Astrocyte (in vitro differentiated cells and primary cell): Measurements from ENCODE around the gene EID3.

Source experiments
- CTCF ChIP-seq: IDR thresholded peaks from 2 replicates; pipeline ENCODE4 v1.5.1; 2011; ENCODE audit warnings: low read depth, mild to moderate bottlenecking, inconsistent platforms, low read length, moderate library complexity; ENCODE audit not compliant: insufficient read depth
- EZH2 ChIP-seq: IDR thresholded peaks from 2 replicates; pipeline ENCODE4 v1.6.1; 2012; ENCODE audit warnings: mild to moderate bottlenecking, low read length, inconsistent platforms; ENCODE audit not compliant: insufficient read depth

GRCh38 chr12:104342635-104343249 lies 39.2 kb downstream of the EID3 start:
- TF ChIP-seq CTCF (no peak), EZH2 (no peak)
